Measurements from ENCODE around the gene ARMS2.

ARMS2 gene

GRCh38 chr10:122454603-122455080, at the start of gene ARMS2:
Gene ARMS2 (plus strand): TSS chr10:122454653. CDS start chr10:122454728, 75 bp downstream.
- DNase-seq (ENCODE audit: low read depth in 3 of 3) = no peak

GRCh38 chr10:122407375-122408125, 46.9 kb upstream of the ARMS2 start:
- DNase-seq (ENCODE audit: low read depth in 3 of 3) = peak in 1 of 3 donors; percentile 71

GRCh38 chr10:122413327-122413726, 41.1 kb upstream of the ARMS2 start:
- DNase-seq (ENCODE audit: low read depth in 3 of 3) = no peak

GRCh38 chr10:122417667-122418066, 36.8 kb upstream of the ARMS2 start:
- no peak for DNase-seq (ENCODE audit: low read depth in 3 of 3)

GRCh38 chr10:122419016-122419415, 35.4 kb upstream of the ARMS2 start:
- DNase-seq (ENCODE audit: low read depth in 3 of 3) = no peak

GRCh38 chr10:122419876-122420623, 34.4 kb upstream of the ARMS2 start:
- DNase-seq (ENCODE audit: low read depth in 3 of 3) = no peak

- DNase-seq (ENCODE audit: low read depth in 3 of 3) = no peak
Measured at GRCh38 chr10:122420624-122421007, 33.8 kb upstream of the ARMS2 start.

- no peak for DNase-seq (ENCODE audit: low read depth in 3 of 3)
Measured at GRCh38 chr10:122421054-122421625, 33.3 kb upstream of the ARMS2 start.

GRCh38 chr10:122421742-122422141, 32.7 kb upstream of the ARMS2 start:
- DNase-seq (ENCODE audit: low read depth in 3 of 3) = no peak

- DNase-seq (ENCODE audit: low read depth in 3 of 3) = no peak
Measured at GRCh38 chr10:122422266-122422989, 32.0 kb upstream of the ARMS2 start.

GRCh38 chr10:122424059-122424458, 30.4 kb upstream of the ARMS2 start:
- no peak for DNase-seq (ENCODE audit: low read depth in 3 of 3)

- no peak for DNase-seq (ENCODE audit: low read depth in 3 of 3)
Measured at GRCh38 chr10:122426829-122427228, 27.6 kb upstream of the ARMS2 start.

- DNase-seq (ENCODE audit: low read depth in 3 of 3) = no peak
Measured at GRCh38 chr10:122427280-122427679, 27.2 kb upstream of the ARMS2 start.

- no peak for DNase-seq (ENCODE audit: low read depth in 3 of 3)
Measured at GRCh38 chr10:122435212-122435827, 19.1 kb upstream of the ARMS2 start.

GRCh38 chr10:122441961-122442360, 12.5 kb upstream of the ARMS2 start:
- DNase-seq (ENCODE audit: low read depth in 3 of 3) = no peak

- no peak for DNase-seq (ENCODE audit: low read depth in 3 of 3)
Measured at GRCh38 chr10:122445469-122445868, 9.0 kb upstream of the ARMS2 start.

GRCh38 chr10:122445904-122446303, 8.5 kb upstream of the ARMS2 start:
- no peak for DNase-seq (ENCODE audit: low read depth in 3 of 3)

GRCh38 chr10:122446668-122447423, 7.6 kb upstream of the ARMS2 start:
- no peak for DNase-seq (ENCODE audit: low read depth in 3 of 3)

- no peak for DNase-seq (ENCODE audit: low read depth in 3 of 3)
Measured at GRCh38 chr10:122448600-122448999, 5.9 kb upstream of the ARMS2 start.

- DNase-seq (ENCODE audit: low read depth in 3 of 3) = no peak
Measured at GRCh38 chr10:122449153-122449552, 5.3 kb upstream of the ARMS2 start.

All from stimulated activated CD4-positive, alpha-beta T cell treated with anti-CD3 and anti-CD28 coated beads, TNF-alpha, amount 100 ng/mL, for 48 hours (primary cell).